ENCODE measurements around the gene C1orf167.
"Not testable (repeated sequence)": the region's sequence is repeated elsewhere in the genome, so short reads cannot be mapped to it uniquely, and the experiment has no call there.

C1orf167 gene

GRCh38 chr1:11800756-11801433 lies 38.9 kb downstream of the C1orf167 start:
- DNase-seq (ENCODE audit: low spot score) = no peak

- no peak for DNase-seq (ENCODE audit: low spot score)
Measured at GRCh38 chr1:11802616-11802972, 40.6 kb downstream of the C1orf167 start.

GRCh38 chr1:11802973-11803885 lies 41.2 kb downstream of the C1orf167 start:
- peak; percentile 60 for DNase-seq (ENCODE audit: low spot score)

- DNase-seq (ENCODE audit: low spot score) = not testable (repeated sequence)
Measured at GRCh38 chr1:11803924-11804665, 42.1 kb downstream of the C1orf167 start.

- no peak for DNase-seq (ENCODE audit: low spot score)
Measured at GRCh38 chr1:11804666-11805421, 42.9 kb downstream of the C1orf167 start.

GRCh38 chr1:11805422-11806306 lies 43.7 kb downstream of the C1orf167 start, which contains the start of the genes CLCN6 and MTHFR:
CLCN6 (plus strand) TSS chr1:11806191; CDS start chr1:11806263, 72 bp downstream.
MTHFR (minus strand) TSS chr1:11805964; CDS start chr1:11803116, 2,848 bp downstream.
- peak; percentile 100 for DNase-seq (ENCODE audit: low spot score)

GRCh38 chr1:11806307-11806936 lies 44.4 kb downstream of the C1orf167 start:
- DNase-seq (ENCODE audit: low spot score) = peak; percentile 50

- no peak for DNase-seq (ENCODE audit: low spot score)
Measured at GRCh38 chr1:11807133-11807532, 45.1 kb downstream of the C1orf167 start.

GRCh38 chr1:11813021-11813420 lies 51.0 kb downstream of the C1orf167 start:
- DNase-seq (ENCODE audit: low spot score) = no peak

GRCh38 chr1:11817192-11817591 lies 55.2 kb downstream of the C1orf167 start:
- DNase-seq (ENCODE audit: low spot score) = no peak

- DNase-seq (ENCODE audit: low spot score) = no peak
Measured at GRCh38 chr1:11822091-11822490, 60.1 kb downstream of the C1orf167 start.

- DNase-seq (ENCODE audit: low spot score) = no peak
Measured at GRCh38 chr1:11823366-11824137, 61.6 kb downstream of the C1orf167 start.

GRCh38 chr1:11825131-11825530 lies 63.1 kb downstream of the C1orf167 start:
- no peak for DNase-seq (ENCODE audit: low spot score)

GRCh38 chr1:11826946-11827345 lies 65.0 kb downstream of the C1orf167 start:
- no peak for DNase-seq (ENCODE audit: low spot score)

- no peak for DNase-seq (ENCODE audit: low spot score)
Measured at GRCh38 chr1:11828511-11828910, 66.5 kb downstream of the C1orf167 start.

- DNase-seq (ENCODE audit: low spot score) = no peak
Measured at GRCh38 chr1:11831945-11832725, 70.1 kb downstream of the C1orf167 start.

- no peak for DNase-seq (ENCODE audit: low spot score)
Measured at GRCh38 chr1:11833497-11833896, 71.5 kb downstream of the C1orf167 start.

GRCh38 chr1:11833900-11834299 lies 71.9 kb downstream of the C1orf167 start:
- DNase-seq (ENCODE audit: low spot score) = no peak
